ENCODE measurements around the gene CDH4. TPM values are rescaled to one million over a fixed set of nuclear protein-coding genes. Genes with fewer than 3 reads are reported as not detected.

Gene CDH4
- total RNA-seq, 1 donor from 2014 or later, result 3.2 TPM

GRCh38 chr20:61807471-61808160 is 555.6 kb downstream of the CDH4 start:
- TF ChIP-seq EZH2 (IDR thresholded peaks at IDR 0.05; ENCODE audit: insufficient read depth, low read length), result no peak
- H3K27ac ChIP-seq (ENCODE audit: low read depth, low read length), result no peak overlapping the region
- peaks cover 1% of the 10 kb centered on the region for H3K4me1 Mint-ChIP-seq (ENCODE audit: low read depth, unreplicated experiment)
- H3K4me3 Mint-ChIP-seq (ENCODE audit: unreplicated experiment), result no peak overlapping the region
- H3K9ac ChIP-seq (ENCODE audit: low read length), result no peak overlapping the region
- H3K9me3 ChIP-seq (ENCODE audit: insufficient read depth, low read depth, low read length), result no peaks in the 10 kb centered on the region
- peaks cover 64% of the 10 kb centered on the region for H3K27me3 Mint-ChIP-seq (ENCODE audit: low read depth, unreplicated experiment)
- FAIRE-seq, result no peak
- H3K36me3 Mint-ChIP-seq (ENCODE audit: low read depth, unreplicated experiment), result no peaks in the 10 kb centered on the region
- H3K36me3 ChIP-seq (ENCODE audit: insufficient read depth, low read length), result no peaks in the 10 kb centered on the region
- H3K4me1 ChIP-seq (ENCODE audit: insufficient read depth, low read length), result no peaks in the 10 kb centered on the region
- no peak overlapping the region for H3K4me3 ChIP-seq (ENCODE audit: insufficient read depth, low read depth, low read length)
- no peak for DNase-seq (ENCODE audit: low read depth)
- no peak overlapping the region for H3K4me2 ChIP-seq (ENCODE audit: low read length)
- peaks cover 5% of the 10 kb centered on the region for H3K27me3 ChIP-seq (ENCODE audit: insufficient read depth, low read length)
- H3K9me3 Mint-ChIP-seq (ENCODE audit: unreplicated experiment), result no peaks in the 10 kb centered on the region
- no peaks in the 10 kb centered on the region for H4K20me1 ChIP-seq (ENCODE audit: insufficient read depth, low read length)
- no peaks in the 10 kb centered on the region for H3K79me2 ChIP-seq (ENCODE audit: insufficient read depth, low read length)
- H3K27ac Mint-ChIP-seq (ENCODE audit: unreplicated experiment), result no peak overlapping the region
- no peak overlapping the region for H2AFZ ChIP-seq (ENCODE audit: low read depth, low read length)

DNA sequence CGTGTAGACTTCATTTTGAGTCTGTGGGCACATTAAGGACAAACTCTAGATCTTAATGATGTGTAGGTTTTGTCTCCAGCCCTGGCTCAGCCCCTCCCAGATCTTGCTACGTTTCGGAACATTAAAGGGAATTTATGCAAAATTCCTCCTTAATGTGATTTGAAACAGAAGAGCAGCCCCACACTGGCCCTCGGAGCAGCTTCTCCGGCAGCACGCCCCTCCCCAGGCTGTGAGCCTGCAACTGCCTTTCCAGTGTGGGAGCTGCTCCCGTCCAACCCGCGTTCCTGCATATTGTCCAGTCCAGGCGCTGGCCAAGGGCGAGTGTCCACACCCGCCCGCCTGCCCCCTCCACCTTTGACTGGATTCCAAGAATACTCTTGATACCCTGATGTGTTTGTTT is 556.4 kb downstream of the CDH4 start:
- Histone ChIP-seq H3K4me3 (ENCODE audit: insufficient read depth, low read depth, low read length) (no peak overlapping the region), H3K36me3 (ENCODE audit: insufficient read depth, low read length) (no peaks in the 10 kb centered on the region), H3K79me2 (ENCODE audit: insufficient read depth, low read length) (no peaks in the 10 kb centered on the region), H3K27ac (ENCODE audit: low read depth, low read length) (no peak overlapping the region), H3K4me1 (ENCODE audit: insufficient read depth, low read length) (no peaks in the 10 kb centered on the region), H3K27me3 (ENCODE audit: insufficient read depth, low read length) (peaks cover 5% of the 10 kb centered on the region), H3K4me2 (ENCODE audit: low read length) (no peak overlapping the region), H3K9ac (ENCODE audit: low read length) (no peak overlapping the region), H4K20me1 (ENCODE audit: insufficient read depth, low read length) (no peaks in the 10 kb centered on the region), H3K9me3 (ENCODE audit: insufficient read depth, low read depth, low read length) (no peaks in the 10 kb centered on the region), H2AFZ (ENCODE audit: low read depth, low read length) (no peak overlapping the region)
- TF ChIP-seq CTCF (IDR thresholded peaks at IDR 0.05; ENCODE audit: insufficient read depth, low read depth, low read length) (no peak), EZH2 (IDR thresholded peaks at IDR 0.05; ENCODE audit: insufficient read depth, low read length) (no peak)
- H3K27me3 Mint-ChIP-seq (ENCODE audit: low read depth, unreplicated experiment), result peaks cover 64% of the 10 kb centered on the region
- H3K9me3 Mint-ChIP-seq (ENCODE audit: unreplicated experiment), result no peaks in the 10 kb centered on the region
- no peak overlapping the region for H3K27ac Mint-ChIP-seq (ENCODE audit: unreplicated experiment)
- FAIRE-seq (no peak), DNase-seq (ENCODE audit: low read depth) (no peak)
- no peaks in the 10 kb centered on the region for H3K36me3 Mint-ChIP-seq (ENCODE audit: low read depth, unreplicated experiment)
- H3K4me1 Mint-ChIP-seq (ENCODE audit: low read depth, unreplicated experiment), result peaks cover 1% of the 10 kb centered on the region
- no peak overlapping the region for H3K4me3 Mint-ChIP-seq (ENCODE audit: unreplicated experiment)

GRCh38 chr20:61809006-61809770 is 557.1 kb downstream of the CDH4 start:
- FAIRE-seq, result no peak
- DNase-seq (ENCODE audit: low read depth), result no peak
- H2AFZ ChIP-seq (ENCODE audit: low read depth, low read length), result no peak overlapping the region

More at GRCh38 chr20:61809006-61809770, 557.1 kb downstream of the CDH4 start:
- TF ChIP-seq CTCF (IDR thresholded peaks at IDR 0.05; ENCODE audit: insufficient read depth, low read depth, low read length) (no peak), EZH2 (IDR thresholded peaks at IDR 0.05; ENCODE audit: insufficient read depth, low read length) (no peak)
- no peak overlapping the region for H3K4me3 ChIP-seq (ENCODE audit: insufficient read depth, low read depth, low read length)
- H3K9ac ChIP-seq (ENCODE audit: low read length), result no peak overlapping the region
- no peak overlapping the region for H3K4me2 ChIP-seq (ENCODE audit: low read length)
- H4K20me1 ChIP-seq (ENCODE audit: insufficient read depth, low read length), result no peaks in the 10 kb centered on the region
- H3K27me3 Mint-ChIP-seq (ENCODE audit: low read depth, unreplicated experiment), result peaks cover 59% of the 10 kb centered on the region
- no peaks in the 10 kb centered on the region for H3K9me3 Mint-ChIP-seq (ENCODE audit: unreplicated experiment)
- no peaks in the 10 kb centered on the region for H3K9me3 ChIP-seq (ENCODE audit: insufficient read depth, low read depth, low read length)
- no peak overlapping the region for H3K27ac Mint-ChIP-seq (ENCODE audit: unreplicated experiment)
- H3K4me3 Mint-ChIP-seq (ENCODE audit: unreplicated experiment), result no peak overlapping the region
- no peaks in the 10 kb centered on the region for H3K4me1 ChIP-seq (ENCODE audit: insufficient read depth, low read length)
- no peaks in the 10 kb centered on the region for H3K36me3 Mint-ChIP-seq (ENCODE audit: low read depth, unreplicated experiment)
- no peak overlapping the region for H3K27ac ChIP-seq (ENCODE audit: low read depth, low read length)
- H3K36me3 ChIP-seq (ENCODE audit: insufficient read depth, low read length), result no peaks in the 10 kb centered on the region
- peaks cover 1% of the 10 kb centered on the region for H3K4me1 Mint-ChIP-seq (ENCODE audit: low read depth, unreplicated experiment)
- H3K27me3 ChIP-seq (ENCODE audit: insufficient read depth, low read length), result peaks cover 3% of the 10 kb centered on the region
- H3K79me2 ChIP-seq (ENCODE audit: insufficient read depth, low read length), result no peaks in the 10 kb centered on the region

Data from astrocyte (in vitro differentiated cells and primary cell).